ENCODE data around the gene NOSIP. TPM values are rescaled to one million over a fixed set of nuclear protein-coding genes. Genes with fewer than 3 reads are reported as not detected.

NOSIP gene
- polyA plus RNA-seq, 1 of the 3 experiments (the other 2 are of a cell fraction) = 128 TPM

GRCh38 chr19:49556412-49557398 is 23.7 kb downstream of the NOSIP start:
- H4K20me1 ChIP-seq (ENCODE audit: insufficient read depth) = 0 out of 2 replicates have a peak, but pooled peaks cover 7% of the 10 kb centered on the region
- no peak overlapping the region for H3K9ac ChIP-seq
- peaks cover 11% of the 10 kb centered on the region; the same call in 1 of the 2 replicates for H3K79me2 ChIP-seq (ENCODE audit: insufficient read depth)
- CTCF ChIA-PET = interaction anchor here (1.1 to 6.9 kb wide), 3 partner anchors 10 to 14 kb away, joined by 4 to 79 read pairs (median 11); no protein-coding TSS in a partner anchor
- H3K27ac ChIP-seq (ENCODE audit: low read depth in 2 of 2, low read length in 1 of 2) = no peak overlapping the region
- H3K4me3 ChIP-seq (ENCODE audit: low read depth in 2 of 2, low read length in 1 of 2) = no peak overlapping the region
- no peak overlapping the region for H2AFZ ChIP-seq (ENCODE audit: low read depth)
- no peaks in the 10 kb centered on the region for H3K27me3 ChIP-seq (ENCODE audit: insufficient read depth)
- POLR2A ChIA-PET = no interaction called here
- TF ChIP-seq IRF3 (IDR thresholded peaks at IDR 0.05; ENCODE audit: low read depth, low read length) (no peak), EZH2phosphoT487 (IDR thresholded peaks at IDR 0.05; ENCODE audit: borderline replicate concordance, low read depth) (no peak), REST (IDR thresholded peaks at IDR 0.05; ENCODE audit: low read depth, low read length) (no peak), NFIC (IDR thresholded peaks at IDR 0.05; ENCODE audit: borderline replicate concordance) (no peak), MEF2A (IDR thresholded peaks at IDR 0.05; ENCODE audit: borderline replicate concordance, low read depth) (no peak), SMC3 (IDR thresholded peaks at IDR 0.05; ENCODE audit: low read depth, low read length) (no peak), ELF1 (IDR thresholded peaks at IDR 0.05) (no peak), USF2 (IDR thresholded peaks at IDR 0.05; ENCODE audit: borderline replicate concordance, low read depth, low read length) (no peak), CTCF (IDR thresholded peaks at IDR 0.05) (no peak), RFX5 (IDR thresholded peaks at IDR 0.05; ENCODE audit: low read length) (no peak), RAD21 (IDR thresholded peaks at IDR 0.05; ENCODE audit: low read length) (no peak), YY1 (IDR thresholded peaks at IDR 0.05; ENCODE audit: low read depth) (no peak), GABPA (IDR thresholded peaks at IDR 0.05; ENCODE audit: low read depth) (no peak), SIN3A (IDR thresholded peaks at IDR 0.05; ENCODE audit: borderline replicate concordance, low read depth, low read length) (no peak), JUND (IDR thresholded peaks at IDR 0.05) (no peak), TAF1 (IDR thresholded peaks at IDR 0.05; ENCODE audit: borderline replicate concordance, low read depth, low read length) (no peak), MXI1 (IDR thresholded peaks at IDR 0.05; ENCODE audit: low read depth, low read length) (no peak), PBX3 (IDR thresholded peaks at IDR 0.05) (no peak), FOXM1 (IDR thresholded peaks at IDR 0.05; ENCODE audit: low read depth) (no peak), GATA2 (CRISPR knock-in tag; IDR thresholded peaks at IDR 0.05) (no peak)
- peaks cover 4% of the 10 kb centered on the region for H3F3A ChIP-seq (replicated peaks; ENCODE audit: insufficient read depth)
- 95% methylated on average over 53 of the region's 66 CpGs for WGBS (ENCODE audit: low lambda C conversion rate)
- H3K9me3 ChIP-seq = no peaks in the 10 kb centered on the region
- no peaks in the 10 kb centered on the region; a peak in 1 of 4 replicates for H3K4me1 ChIP-seq (ENCODE audit: control insufficient read depth in 1 of 2, insufficient read depth in 2 of 2, low read depth in 1 of 2, low read length in 1 of 2)
- peaks cover 18 to 44% of the 10 kb centered on the region in 2 experiments for H3K36me3 ChIP-seq (replicated peaks in 1 of 2; ENCODE audit: control insufficient read depth in 1 of 2, insufficient read depth in 2 of 2, low read length in 1 of 2)
- H3K9me2 ChIP-seq = no peaks in the 10 kb centered on the region
- no peak overlapping the region for H3K4me2 ChIP-seq
- no peak for DNase-seq
